DOHH2 (cell line): ENCODE measurements around the gene NLGN1.

Source experiments
- H3F3A ChIP-seq: fragments of 200-600 bp; sonication (generic), shearing (Covaris generic); 2 replicates; pipeline ENCODE4 v1.6.0; 2016; ENCODE audit warnings: antibody characterized with exemption, mild to moderate bottlenecking; ENCODE audit not compliant: control insufficient read depth, insufficient read depth
- H3K27ac ChIP-seq: fragments of 200-600 bp; sonication (generic); 2 replicates; pipeline ENCODE4 v1.5.1; 2014; ENCODE audit warnings: low read depth, mild to moderate bottlenecking, low read length, moderate library complexity
- H3K27me3 ChIP-seq: fragments of 200-600 bp; sonication (generic); 2 replicates; pipeline ENCODE4 v1.6.1; 2014; ENCODE audit warnings: mild to moderate bottlenecking, low read length, mixed read lengths; ENCODE audit not compliant: control insufficient read depth
- H3K36me3 ChIP-seq: fragments of 200-600 bp; sonication (generic); 2 replicates; pipeline ENCODE4 v1.6.1; 2014; ENCODE audit warnings: mild to moderate bottlenecking, low read length, moderate library complexity, mixed read lengths; ENCODE audit not compliant: control insufficient read depth
- H3K4me1 ChIP-seq: fragments of 200-600 bp; sonication (generic); 2 replicates; pipeline ENCODE4 v1.6.1; 2014; ENCODE audit warnings: mild to moderate bottlenecking, low read length, mixed read lengths; ENCODE audit not compliant: control insufficient read depth
- H3K4me2 ChIP-seq: fragments of 200-600 bp; sonication (generic); 2 replicates; pipeline ENCODE4 v1.6.0; 2014; ENCODE audit warnings: mild to moderate bottlenecking, low read length, moderate library complexity
- H3K4me3 ChIP-seq: fragments of 200-600 bp; sonication (generic); 2 replicates; pipeline ENCODE4 v1.5.1; 2014; ENCODE audit warnings: mild to moderate bottlenecking, low read length, mixed read lengths
- H3K79me2 ChIP-seq: fragments of 200-600 bp; sonication (generic); 2 replicates; pipeline ENCODE4 v1.6.1; 2014; ENCODE audit warnings: mild to moderate bottlenecking, low read length, mixed read lengths; ENCODE audit not compliant: control insufficient read depth
- H3K9me2 ChIP-seq: fragments of 200-600 bp; sonication (generic); replicated peaks from 2 replicates; pipeline ENCODE4 v1.6.1; 2014; ENCODE audit warnings: mild to moderate bottlenecking, low read length, mixed read lengths; ENCODE audit not compliant: control insufficient read depth
- H3K9me3 ChIP-seq: fragments of 200-600 bp; sonication (generic); 2 replicates; pipeline ENCODE4 v1.6.1; 2014; ENCODE audit warnings: antibody characterized with exemption, low read length, mixed read lengths; ENCODE audit not compliant: control insufficient read depth, insufficient read depth
- H4K20me1 ChIP-seq: fragments of 200-600 bp; sonication (generic); 2 replicates; pipeline ENCODE4 v1.6.0; 2014; ENCODE audit warnings: low read depth, mild to moderate bottlenecking, antibody characterized with exemption, low read length, moderate library complexity; ENCODE audit not compliant: control insufficient read depth, insufficient read depth
- CTCF ChIP-seq: fragments of 200-600 bp; sonication (generic); IDR thresholded peaks from one replicate; pipeline ENCODE4 v1.5.1; 2014; ENCODE audit warnings: antibody characterized with exemption, mild to moderate bottlenecking, low read depth, low read length; ENCODE audit not compliant: poor library complexity, severe bottlenecking
- EZH2phosphoT487 ChIP-seq: fragments of 200-600 bp; sonication (generic); IDR thresholded peaks from 2 replicates; pipeline ENCODE4 v1.6.1; 2017; ENCODE audit warnings: borderline replicate concordance, mild to moderate bottlenecking, antibody characterized with exemption, low read length, moderate library complexity, mixed read lengths

Gene NLGN1

GRCh38 chr3:173630849-173631248 is 233.3 kb downstream of the NLGN1 start:
- TF ChIP-seq CTCF, result no peak
- Histone ChIP-seq H3K4me3 (no peak overlapping the region), H3K4me2 (no peak overlapping the region), H4K20me1 (no peaks in the 10 kb centered on the region), H3K79me2 (no peaks in the 10 kb centered on the region), H3F3A (no peaks in the 10 kb centered on the region), H3K36me3 (no peaks in the 10 kb centered on the region), H3K9me2 (no peaks in the 10 kb centered on the region), H3K9me3 (no peaks in the 10 kb centered on the region), H3K27ac (no peak overlapping the region), H3K27me3 (no peaks in the 10 kb centered on the region), H3K4me1 (no peaks in the 10 kb centered on the region)

- Histone ChIP-seq H3F3A (no peaks in the 10 kb centered on the region), H3K4me1 (no peaks in the 10 kb centered on the region), H3K79me2 (no peaks in the 10 kb centered on the region), H3K27me3 (no peaks in the 10 kb centered on the region), H3K9me3 (no peaks in the 10 kb centered on the region), H4K20me1 (no peaks in the 10 kb centered on the region), H3K36me3 (no peaks in the 10 kb centered on the region), H3K9me2 (no peaks in the 10 kb centered on the region), H3K27ac (no peak overlapping the region), H3K4me3 (no peak overlapping the region), H3K4me2 (no peak overlapping the region)
- TF ChIP-seq EZH2phosphoT487, result no peak
- TF ChIP-seq CTCF, result no peak
Measured at GRCh38 chr3:173632945-173633344, 235.4 kb downstream of the NLGN1 start.

GRCh38 chr3:173635826-173636225 is 238.3 kb downstream of the NLGN1 start:
- no peak overlapping the region for H3K27ac ChIP-seq
- no peaks in the 10 kb centered on the region for H4K20me1 ChIP-seq
- no peaks in the 10 kb centered on the region for H3K4me1 ChIP-seq
- no peak for TF ChIP-seq EZH2phosphoT487
- no peak for TF ChIP-seq CTCF
- H3K4me3 ChIP-seq, result no peak overlapping the region
- H3K4me2 ChIP-seq, result no peak overlapping the region
- no peaks in the 10 kb centered on the region for H3K9me3 ChIP-seq
- no peaks in the 10 kb centered on the region for H3K9me2 ChIP-seq
- H3K79me2 ChIP-seq, result no peaks in the 10 kb centered on the region
- H3K36me3 ChIP-seq, result no peaks in the 10 kb centered on the region
- no peaks in the 10 kb centered on the region for H3F3A ChIP-seq
- H3K27me3 ChIP-seq, result no peaks in the 10 kb centered on the region

- H3K4me1 ChIP-seq, result no peaks in the 10 kb centered on the region
- H4K20me1 ChIP-seq, result no peaks in the 10 kb centered on the region
- no peak overlapping the region for H3K27ac ChIP-seq
- no peak overlapping the region for H3K4me2 ChIP-seq
- no peaks in the 10 kb centered on the region for H3K79me2 ChIP-seq
- TF ChIP-seq CTCF (no peak), EZH2phosphoT487 (no peak)
- H3K36me3 ChIP-seq, result no peaks in the 10 kb centered on the region
- H3K9me2 ChIP-seq, result no peaks in the 10 kb centered on the region
- H3K27me3 ChIP-seq, result no peaks in the 10 kb centered on the region
- no peak overlapping the region for H3K4me3 ChIP-seq
- no peaks in the 10 kb centered on the region for H3F3A ChIP-seq
- no peaks in the 10 kb centered on the region for H3K9me3 ChIP-seq
Measured at GRCh38 chr3:173639098-173639497, 241.6 kb downstream of the NLGN1 start.
